GM21528 (cell line): ENCODE results near the gene ZBTB7B.
A peak's percentile ranks its signal among the peaks of the same experiment; 100 is the strongest.

ENCODE experiments used
- ATAC-seq: cut with Tn5 transposase; IDR thresholded peaks from one replicate; pipeline ENCODE4 v1.9.1; 2021; ENCODE audit warnings: mild to moderate bottlenecking, moderate library complexity; ENCODE audit not compliant: unreplicated experiment, low FRiP score

ZBTB7B gene

GRCh38 chr1:155034318-155035208, 32.0 kb downstream of the ZBTB7B start:
- ATAC-seq, result no peak

GRCh38 chr1:155035936-155036335, 33.3 kb downstream of the ZBTB7B start:
- no peak for ATAC-seq

- ATAC-seq, result no peak
These were observed 34.4 kb downstream of the ZBTB7B start for GRCh38 chr1:155037043-155037442.

GRCh38 chr1:155037851-155038441, 35.3 kb downstream of the ZBTB7B start:
- no peak for ATAC-seq

GRCh38 chr1:155038602-155039307, 36.2 kb downstream of the ZBTB7B start:
- no peak for ATAC-seq

- ATAC-seq, result no peak
These were observed 36.7 kb downstream of the ZBTB7B start for GRCh38 chr1:155039308-155039669.

- ATAC-seq, result no peak
These were observed 37.9 kb downstream of the ZBTB7B start for GRCh38 chr1:155040358-155041093.

- no peak for ATAC-seq
These were observed 40.2 kb downstream of the ZBTB7B start for GRCh38 chr1:155042789-155043188.

GRCh38 chr1:155043301-155043702, 40.7 kb downstream of the ZBTB7B start:
- no peak for ATAC-seq

GRCh38 chr1:155043793-155044192, 41.2 kb downstream of the ZBTB7B start:
- no peak for ATAC-seq

GRCh38 chr1:155044365-155044764, 41.8 kb downstream of the ZBTB7B start:
- ATAC-seq, result no peak

- no peak for ATAC-seq
These were observed 42.4 kb downstream of the ZBTB7B start for GRCh38 chr1:155044812-155045657.

- no peak for ATAC-seq
These were observed 46.1 kb downstream of the ZBTB7B start for GRCh38 chr1:155048449-155049334.

GRCh38 chr1:155049651-155050559, 47.3 kb downstream of the ZBTB7B start:
- no peak for ATAC-seq

- ATAC-seq, result peak; percentile 62
These were observed 48.1 kb downstream of the ZBTB7B start, which contains the start of gene ADAM15 for GRCh38 chr1:155050560-155051341. Gene ADAM15 (plus strand): TSS chr1:155051316. CDS start chr1:155051387, 71 bp downstream.

GRCh38 chr1:155051342-155051776, 48.8 kb downstream of the ZBTB7B start:
- ATAC-seq, result peak; percentile 30
